H54 (cell line): ENCODE measurements around the gene ANKRD33B.
"Not testable (repeated sequence)": the region's sequence is repeated elsewhere in the genome, so short reads cannot be mapped to it uniquely, and the experiment has no call there.

ENCODE experiments used
- DNase-seq: peaks from one replicate; pipeline ENCODE4 v3.0.0; 2011; ENCODE audit warnings: low spot score, mixed read lengths; ENCODE audit not compliant: insufficient read length
- FAIRE-seq: peaks from 3 replicates; lab custom pipeline; 2011; peaks lifted over from hg19 to GRCh38; lab: Jason Lieb, UNC
- POLR2A ChIP-seq: IDR thresholded peaks from 2 replicates; pipeline ENCODE4 v1.6.1; 2011; ENCODE audit warnings: low read depth, mild to moderate bottlenecking, low read length

ANKRD33B gene

DNA sequence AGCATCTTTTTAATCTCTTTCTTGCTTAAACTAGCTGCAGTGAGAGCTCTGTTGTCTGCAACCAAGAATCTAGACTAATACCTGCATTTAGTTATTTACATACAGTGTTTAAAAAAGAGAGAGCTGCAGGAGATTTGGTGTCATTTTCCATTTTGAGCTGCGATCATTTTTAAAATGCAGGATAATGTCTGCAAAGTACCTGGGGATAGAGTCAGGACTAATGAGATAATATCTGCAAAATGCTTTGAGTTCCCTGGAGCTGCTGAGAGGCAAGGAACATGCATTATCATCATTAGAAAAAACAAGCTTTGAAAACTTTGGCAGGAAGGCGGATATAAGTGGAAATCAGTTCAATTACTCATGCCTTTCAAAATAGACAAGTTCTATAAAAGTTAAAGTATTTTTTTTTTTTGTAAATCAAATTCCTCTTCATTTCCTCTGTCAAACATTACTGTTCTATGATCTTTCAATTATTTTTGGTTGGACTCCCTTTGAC lies 21.8 kb upstream of the ANKRD33B start:
- FAIRE-seq (no peak), DNase-seq (no peak)
- no peak for TF ChIP-seq POLR2A

DNA sequence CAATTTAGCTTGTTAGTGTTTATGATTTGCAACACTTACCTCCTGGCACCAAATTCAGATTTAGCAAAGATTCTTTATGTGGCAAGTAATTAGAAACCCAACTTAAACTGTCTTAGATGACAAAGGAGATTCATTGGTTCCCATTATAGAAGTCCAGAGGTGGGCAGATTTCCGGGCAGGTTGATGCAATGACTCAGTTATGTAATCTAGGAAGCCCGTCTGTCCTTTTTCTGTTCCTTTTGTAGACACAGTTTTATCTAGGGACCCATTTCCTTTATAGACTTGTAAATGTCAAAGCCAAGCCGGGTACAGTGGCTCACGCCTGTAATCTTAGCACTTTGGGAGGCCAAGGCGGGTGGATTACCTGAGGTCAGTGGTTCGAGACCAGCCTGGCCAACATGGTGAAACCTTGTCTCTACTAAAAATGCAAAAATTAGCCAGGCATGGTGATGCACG lies 20.3 kb upstream of the ANKRD33B start:
- DNase-seq, result no peak
- FAIRE-seq, result no peak
- TF ChIP-seq POLR2A, result no peak

DNA sequence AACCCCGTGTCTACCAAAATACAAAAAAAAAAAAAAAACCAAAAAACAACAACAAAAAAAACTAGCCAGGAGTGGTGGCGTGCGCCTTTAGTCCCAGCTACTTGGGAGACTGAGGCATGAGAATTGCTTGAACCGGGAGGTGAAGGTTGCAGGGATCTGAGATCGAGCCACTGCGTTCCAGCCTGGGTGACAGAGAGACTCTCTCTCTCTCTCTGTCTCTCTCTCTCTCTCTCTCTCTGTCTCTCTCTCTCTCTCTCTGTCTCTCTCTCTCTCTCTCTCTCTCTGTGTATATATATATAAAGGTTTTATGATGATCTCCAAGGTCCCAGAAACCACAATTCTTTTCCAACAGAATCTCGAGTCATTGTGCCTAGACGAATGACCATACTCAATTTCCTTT lies 18.8 kb upstream of the ANKRD33B start:
- no peak for FAIRE-seq
- no peak for DNase-seq
- TF ChIP-seq POLR2A, result no peak

DNA sequence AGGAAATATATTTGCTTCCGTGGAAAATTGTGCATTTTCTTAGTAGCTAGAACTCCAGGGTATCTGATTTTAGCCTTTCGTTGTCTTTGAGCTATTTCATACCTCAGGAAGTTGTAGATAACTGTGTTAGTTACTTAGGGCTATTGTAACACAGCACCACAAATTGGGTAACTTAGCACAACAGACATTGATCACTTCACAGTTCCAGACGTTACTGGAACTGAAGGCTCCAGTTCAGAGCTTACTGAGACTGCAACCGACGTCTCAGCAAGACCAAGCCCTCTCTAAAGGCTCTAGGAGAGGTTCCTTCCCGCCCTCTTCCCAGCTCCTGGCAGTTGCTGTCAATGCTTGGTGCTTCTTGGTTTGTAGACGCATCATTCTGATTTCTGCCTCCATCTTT lies 17.7 kb upstream of the ANKRD33B start:
- DNase-seq (no peak), FAIRE-seq (no peak)
- TF ChIP-seq POLR2A, result no peak

DNA sequence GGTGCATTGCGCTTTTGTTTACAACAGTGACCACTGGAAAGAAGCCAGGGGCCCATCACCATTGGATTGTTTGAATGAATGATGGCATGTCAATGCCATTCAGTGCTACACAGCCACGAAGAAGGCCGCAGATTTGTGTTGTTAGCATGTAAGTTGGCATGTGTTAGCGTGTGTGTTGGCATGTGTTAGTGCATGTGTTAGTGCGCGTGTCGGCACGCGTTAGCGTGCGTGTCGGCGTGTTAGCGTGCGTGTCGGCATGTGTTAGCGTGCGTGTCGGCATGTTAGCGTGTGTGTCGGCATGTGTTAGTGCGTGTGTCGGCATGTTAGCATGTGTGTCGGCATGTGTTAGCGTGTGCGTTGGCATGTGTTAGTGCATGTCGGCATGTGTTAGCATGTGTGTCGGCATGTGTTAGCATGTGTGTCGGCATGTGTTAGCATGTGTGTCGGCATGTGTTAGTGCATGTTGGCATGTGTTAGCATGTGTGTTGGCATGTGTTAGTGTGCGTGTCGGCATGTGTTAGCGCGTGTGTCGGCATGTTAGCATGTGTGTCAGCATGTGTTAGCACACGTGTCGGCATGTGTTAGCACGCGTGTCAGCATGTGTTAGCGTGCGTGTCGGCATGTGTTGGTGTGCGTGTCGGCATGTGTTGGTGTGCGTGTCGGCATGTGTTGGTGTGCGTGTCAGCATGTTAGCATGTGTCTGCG lies 15.3 kb upstream of the ANKRD33B start:
- FAIRE-seq, result no peak

DNA sequence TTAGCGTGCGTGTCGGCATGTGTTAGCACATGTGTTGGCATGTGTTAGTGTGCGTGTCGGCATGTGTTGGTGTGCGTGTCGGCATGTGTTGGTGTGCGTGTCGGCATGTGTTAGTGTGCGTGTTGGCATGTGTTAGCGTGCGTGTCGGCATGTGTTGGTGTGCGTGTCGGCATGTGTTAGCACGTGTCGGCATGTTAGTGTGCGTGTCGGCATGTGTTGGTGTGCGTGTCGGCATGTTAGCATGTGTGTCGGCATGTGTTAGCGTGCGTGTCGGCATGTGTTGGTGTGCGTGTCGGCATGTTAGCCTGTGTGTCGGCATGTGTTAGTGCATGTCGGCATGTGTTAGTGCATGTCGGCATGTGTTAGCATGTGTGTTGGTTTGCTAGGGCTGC lies 14.8 kb upstream of the ANKRD33B start:
- not testable (repeated sequence) for DNase-seq, FAIRE-seq

More for the DNA sequence above, 15.3 kb upstream of the ANKRD33B start:
- TF ChIP-seq POLR2A, result no peak
- no peak for DNase-seq

DNA sequence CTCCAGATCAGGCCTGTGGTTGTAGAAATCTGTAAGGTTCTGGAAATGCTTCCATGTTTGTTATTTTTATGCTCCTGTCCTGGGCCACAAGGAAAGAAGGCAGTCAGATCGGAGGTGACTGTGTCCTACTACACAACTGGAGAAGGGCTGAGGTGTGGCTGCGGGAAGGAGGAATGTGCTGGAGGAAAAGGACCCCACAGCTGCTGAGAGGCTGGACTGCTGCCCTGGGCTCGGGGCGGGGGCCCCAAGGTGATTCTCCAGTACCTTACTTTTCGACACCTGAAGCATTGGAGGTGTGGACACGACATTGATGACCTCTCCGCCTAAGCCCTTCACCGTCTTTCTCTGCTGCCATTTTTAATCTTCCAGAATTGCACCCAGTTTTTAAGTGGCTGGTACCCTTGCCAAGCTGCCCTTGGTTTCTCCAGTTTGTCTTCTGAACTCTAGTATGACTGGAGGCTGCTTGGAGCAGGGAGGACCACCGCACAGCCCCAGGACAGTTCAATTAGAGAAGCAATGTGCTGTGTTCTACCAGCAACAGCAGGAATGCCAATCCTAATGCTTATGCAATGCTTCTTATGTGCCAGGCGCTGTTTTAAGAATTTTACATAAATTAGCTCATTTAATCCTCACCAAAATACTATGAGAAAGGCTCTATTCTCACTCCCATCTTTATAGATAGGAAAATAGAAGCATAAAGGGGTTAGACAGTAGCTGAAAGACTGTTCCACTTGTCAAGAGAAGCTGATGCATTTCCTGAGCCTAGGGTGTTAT lies 13.5 kb upstream of the ANKRD33B start:
- no peak for TF ChIP-seq POLR2A
- DNase-seq (no peak), FAIRE-seq (no peak)

DNA sequence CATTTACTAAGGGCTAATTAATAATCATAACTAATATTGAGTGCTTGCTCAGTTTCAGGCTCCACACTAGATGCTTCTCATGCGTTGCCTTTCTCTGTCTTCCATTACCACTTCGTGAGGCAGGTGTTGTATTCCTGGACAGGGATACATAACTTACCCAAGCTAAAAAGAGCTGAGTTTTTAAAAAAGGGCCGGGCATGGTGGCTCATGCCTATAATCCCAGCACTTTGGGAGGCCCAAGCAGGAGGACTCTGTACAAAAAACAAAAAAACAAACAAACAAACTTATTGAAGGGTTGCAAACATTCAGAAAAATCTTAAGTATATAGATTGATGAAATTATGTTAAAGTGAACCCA lies 12.1 kb upstream of the ANKRD33B start:
- FAIRE-seq, result no peak
- no peak for DNase-seq

DNA sequence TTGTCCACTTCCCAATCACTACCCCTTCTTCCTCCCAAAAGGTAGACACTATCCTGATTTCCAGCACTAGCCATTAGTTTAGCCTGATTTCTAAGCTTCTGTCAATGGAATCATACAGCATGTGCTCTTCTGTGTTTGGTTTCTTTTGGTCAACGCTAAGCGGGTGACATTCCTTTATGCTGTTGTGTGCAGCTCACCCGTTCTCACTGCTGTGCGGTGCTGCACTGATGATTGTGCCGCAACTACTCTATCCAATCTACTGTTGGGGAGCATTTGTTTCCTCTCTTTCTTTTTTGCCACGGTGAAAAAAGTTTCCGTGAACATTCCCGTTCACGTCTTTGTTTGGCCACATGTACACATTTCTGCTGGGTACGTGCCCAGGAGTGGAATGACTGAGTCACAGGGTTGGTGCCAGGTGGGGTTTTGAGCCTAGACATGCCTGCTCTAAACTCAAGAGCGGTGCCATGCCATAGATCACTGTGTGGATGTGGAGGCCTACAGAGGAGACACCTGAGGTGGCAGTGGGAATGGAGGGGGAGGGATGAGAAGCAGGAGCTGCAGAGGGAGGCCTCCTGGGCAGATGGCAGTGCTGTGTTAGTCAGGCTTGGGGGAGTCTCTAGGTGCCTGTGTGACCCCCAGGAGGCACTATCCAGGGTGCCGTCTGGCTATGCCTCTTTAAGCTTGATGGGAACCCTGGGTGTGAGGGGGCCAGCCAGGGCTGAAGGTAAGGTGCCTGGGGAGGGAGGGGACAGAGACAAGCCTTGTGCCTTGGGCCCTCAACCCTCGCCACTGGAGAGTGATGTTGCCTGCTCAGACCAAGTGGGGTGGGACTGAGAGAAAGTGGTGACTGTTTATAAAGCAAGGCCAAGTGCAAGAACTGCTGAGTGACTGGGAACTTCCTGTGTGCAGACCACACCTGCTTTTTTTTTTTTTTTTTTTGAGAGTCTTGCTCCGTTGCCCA lies 11.4 kb upstream of the ANKRD33B start:
- FAIRE-seq (no peak), DNase-seq (no peak)
- TF ChIP-seq POLR2A, result no peak

More for the DNA sequence above, 12.1 kb upstream of the ANKRD33B start:
- TF ChIP-seq POLR2A, result no peak

DNA sequence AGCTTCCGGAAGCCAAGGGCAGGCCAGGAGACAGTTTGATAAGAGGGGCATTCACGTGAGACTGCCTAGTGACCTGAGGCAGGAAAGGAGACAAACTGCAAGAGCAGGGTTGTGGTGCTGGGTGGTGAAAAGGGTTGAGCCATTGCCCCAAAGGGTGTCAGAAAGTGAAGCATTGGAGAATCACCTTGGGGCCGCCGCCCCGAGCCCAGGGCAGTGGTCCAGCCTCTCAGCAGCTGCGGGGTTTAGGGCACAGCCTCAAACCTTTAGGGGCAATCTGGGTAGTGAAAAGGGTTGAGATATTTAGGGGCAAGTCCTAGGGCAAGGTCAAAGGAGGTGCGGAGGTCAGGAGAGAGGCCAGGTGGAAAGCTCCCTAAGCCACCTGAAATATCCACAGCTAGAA lies 10.4 kb upstream of the ANKRD33B start:
- FAIRE-seq, result no peak
- no peak for DNase-seq
- no peak for TF ChIP-seq POLR2A

DNA sequence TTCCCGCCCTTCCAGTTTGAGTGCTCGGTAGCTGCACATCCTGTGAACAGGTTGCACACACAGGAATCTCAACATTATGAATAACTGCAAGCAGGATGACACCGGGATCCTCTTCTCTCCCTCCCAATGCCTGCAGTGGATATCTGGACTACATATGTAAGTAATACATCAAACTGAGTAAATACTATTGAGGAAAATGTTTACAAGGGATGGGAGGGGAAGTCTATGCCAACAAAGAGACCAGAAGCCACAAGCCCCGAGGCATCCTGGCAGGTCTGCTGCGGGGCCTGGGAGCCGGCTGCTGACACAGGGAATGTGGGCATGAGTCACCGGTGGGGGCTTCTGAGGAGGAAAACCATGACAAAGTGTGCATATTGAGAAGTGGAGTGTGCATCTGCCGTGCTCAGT lies 8.6 kb upstream of the ANKRD33B start:
- FAIRE-seq (no peak), DNase-seq (peak; percentile 86)
- TF ChIP-seq POLR2A, result no peak

DNA sequence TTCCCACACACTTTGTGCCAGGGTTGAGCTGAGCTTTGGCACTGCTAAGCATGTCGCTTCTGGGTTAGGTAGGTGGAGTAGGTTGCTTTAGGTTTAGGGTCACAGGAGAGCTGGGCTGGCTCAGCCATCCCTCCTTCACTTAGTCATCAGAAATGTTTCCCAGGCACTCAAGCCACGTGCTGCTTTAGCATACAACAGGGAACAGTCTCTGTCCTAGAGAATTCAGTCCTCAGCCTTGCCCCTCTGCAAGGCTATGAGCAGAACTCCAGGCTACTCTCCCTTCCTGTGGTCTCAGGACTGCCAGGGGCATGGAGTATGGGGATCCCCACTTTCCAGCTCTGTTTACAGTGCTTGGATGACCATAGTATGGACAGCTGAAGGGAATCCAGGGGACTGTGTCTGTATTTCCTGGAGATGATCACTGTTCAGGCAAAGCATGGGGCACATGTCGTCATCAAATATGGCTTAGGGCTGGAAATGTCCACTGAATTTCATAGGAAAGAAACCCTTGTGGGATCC lies 7.5 kb upstream of the ANKRD33B start:
- FAIRE-seq (peak; percentile 6), DNase-seq (peak; percentile 82)

More for the DNA sequence above, 7.5 kb upstream of the ANKRD33B start:
- TF ChIP-seq POLR2A, result no peak
